IMR-90 (cell line): ENCODE data around the gene HMOX2.

ENCODE experiments used
- BHLHE40 ChIP-seq: fragments of 150-350 bp; IDR thresholded peaks from 2 replicates; pipeline ENCODE4 v1.6.1; 2016; ENCODE audit warnings: mild to moderate bottlenecking, low read depth, low read length
- CEBPB ChIP-seq: IDR thresholded peaks from 2 replicates; pipeline ENCODE4 v1.6.1; 2012; ENCODE audit warnings: low read depth, low read length, improper control_type of control experiment
- CTCF ChIP-seq: conservative IDR thresholded peaks from 2 replicates; pipeline ENCODE4 v1.5.1; 2012; ENCODE audit warnings: mild to moderate bottlenecking, low read depth, low read length, improper control_type of control experiment
- MAFK ChIP-seq: IDR thresholded peaks from 2 replicates; pipeline ENCODE4 v1.6.1; 2012; ENCODE audit warnings: low read depth, low read length, improper control_type of control experiment
- MXI1 ChIP-seq: IDR thresholded peaks from 2 replicates; pipeline ENCODE4 v1.6.1; 2012; ENCODE audit warnings: low read depth, mild to moderate bottlenecking, low read length, moderate library complexity, borderline replicate concordance
- POLR2A ChIP-seq: IDR thresholded peaks from 2 replicates; pipeline ENCODE4 v1.6.1; 2012; ENCODE audit warnings: mild to moderate bottlenecking, low read depth, low read length
- RAD21 ChIP-seq: IDR thresholded peaks from 2 replicates; pipeline ENCODE4 v1.6.1; 2012; ENCODE audit warnings: low read length, improper control_type of control experiment
- RFX5 ChIP-seq: IDR thresholded peaks from 2 replicates; pipeline ENCODE4 v1.8.0; 2012; ENCODE audit warnings: low read depth, mild to moderate bottlenecking, low read length, moderate library complexity
- SMC3 ChIP-seq: fragments of 150-350 bp; IDR thresholded peaks from 2 replicates; pipeline ENCODE4 v1.6.1; 2016; ENCODE audit warnings: low read depth, mild to moderate bottlenecking, antibody characterized with exemption, low read length, moderate library complexity
- USF2 ChIP-seq: fragments of 150-350 bp; IDR thresholded peaks from 2 replicates; pipeline ENCODE4 v1.6.1; 2017; ENCODE audit warnings: mild to moderate bottlenecking, antibody characterized with exemption, low read length, low read depth

- no peak for TF ChIP-seq RFX5
- no peak for TF ChIP-seq POLR2A
- TF ChIP-seq CTCF: no peak
- no peak for TF ChIP-seq CEBPB
- TF ChIP-seq USF2: no peak
- no peak for TF ChIP-seq SMC3
- no peak for TF ChIP-seq RAD21
- no peak for TF ChIP-seq MXI1
- TF ChIP-seq BHLHE40: peak; percentile 19; the same call in 1 of the 2 replicates
- TF ChIP-seq MAFK: no peak
Measured at GRCh38 chr16:4496305-4496704, 20.1 kb downstream of the HMOX2 start.
